Measurements from ENCODE around the gene EZR.

GRCh38 chr6:158787395-158787794, 31.8 kb downstream of the EZR start:
- TF ChIP-seq, protein P1, sequence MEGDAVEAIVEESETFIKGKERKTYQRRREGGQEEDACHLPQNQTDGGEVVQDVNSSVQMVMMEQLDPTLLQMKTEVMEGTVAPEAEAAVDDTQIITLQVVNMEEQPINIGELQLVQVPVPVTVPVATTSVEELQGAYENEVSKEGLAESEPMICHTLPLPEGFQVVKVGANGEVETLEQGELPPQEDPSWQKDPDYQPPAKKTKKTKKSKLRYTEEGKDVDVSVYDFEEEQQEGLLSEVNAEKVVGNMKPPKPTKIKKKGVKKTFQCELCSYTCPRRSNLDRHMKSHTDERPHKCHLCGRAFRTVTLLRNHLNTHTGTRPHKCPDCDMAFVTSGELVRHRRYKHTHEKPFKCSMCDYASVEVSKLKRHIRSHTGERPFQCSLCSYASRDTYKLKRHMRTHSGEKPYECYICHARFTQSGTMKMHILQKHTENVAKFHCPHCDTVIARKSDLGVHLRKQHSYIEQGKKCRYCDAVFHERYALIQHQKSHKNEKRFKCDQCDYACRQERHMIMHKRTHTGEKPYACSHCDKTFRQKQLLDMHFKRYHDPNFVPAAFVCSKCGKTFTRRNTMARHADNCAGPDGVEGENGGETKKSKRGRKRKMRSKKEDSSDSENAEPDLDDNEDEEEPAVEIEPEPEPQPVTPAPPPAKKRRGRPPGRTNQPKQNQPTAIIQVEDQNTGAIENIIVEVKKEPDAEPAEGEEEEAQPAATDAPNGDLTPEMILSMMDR (IDR thresholded peaks at IDR 0.05; ENCODE audit: borderline replicate concordance, extremely low read depth, low read length, poor library complexity, severe bottlenecking), result no peak
- no peak for TF ChIP-seq EZH2 (IDR thresholded peaks at IDR 0.05; ENCODE audit: borderline replicate concordance, low read depth, low read length, severe bottlenecking)
